Gastrocnemius medialis (tissue), 4 donors: Measurements from ENCODE around the gene NAA60. TPM values are rescaled to one million over a fixed set of nuclear protein-coding genes. Genes with fewer than 3 reads are reported as not detected.

Experiments
- ATAC-seq, 2 donors: fragments of 150-250 bp; one replicate each; pipeline ENCODE4 v1.9.1; 2016
- DNase-seq, 2 donors: peaks; one replicate each; pipeline ENCODE4 v3.0.0-alpha.2; 2019
- H3K27ac ChIP-seq, 4 donors: fragments of 200-600 bp; sonication (generic); 1 replicate in 1 of 4; 2 replicates in 3 of 4; pipeline ENCODE4 v1.5.1; 2016 to 2018; ENCODE audit warnings: mild to moderate bottlenecking in 2 of 4, moderate library complexity in 1 of 4
- H3K27me3 ChIP-seq, 3 donors: fragments of 200-600 bp; sonication (generic) in 2 of 3; 1 replicate in 1 of 3; 2 replicates in 2 of 3; pipeline versions ENCODE4 v1.5.1 to v1.6.0; 2016 to 2019; ENCODE audit warnings: mild to moderate bottlenecking in 1 of 3, moderate library complexity in 1 of 3
- H3K36me3 ChIP-seq, 2 donors: fragments of 200-600 bp; sonication (generic) in 1 of 2; one replicate each; pipeline ENCODE4 v1.5.1; 2017 to 2018
- H3K4me1 ChIP-seq, 2 donors: fragments of 200-600 bp; sonication (generic) in 1 of 2; one replicate each; pipeline ENCODE4 v1.5.1; 2016 to 2017; ENCODE audit warnings: mild to moderate bottlenecking in 2 of 2
- H3K4me3 ChIP-seq, 4 donors: fragments of 200-600 bp; sonication (generic) in 3 of 4; 1 replicate in 1 of 4; 2 replicates in 3 of 4; pipeline ENCODE4 v1.5.1; 2016 to 2019; ENCODE audit warnings: mild to moderate bottlenecking in 2 of 4
- H3K9me3 ChIP-seq, 3 donors: fragments of 200-600 bp; sonication (generic) in 2 of 3; 1 replicate in 1 of 3; 2 replicates in 2 of 3; pipeline ENCODE4 v1.5.1; 2016 to 2019
- CTCF ChIP-seq, 5 experiments: fragments of 450-650 bp in 3 of 5; fragments of 200-600 bp in 2 of 5; sonication (generic) in 2 of 5; IDR thresholded peaks in 4 of 5; conservative IDR thresholded peaks in 1 of 5; 1 replicate in 4 of 5; 2 replicates in 1 of 5; pipeline ENCODE4 v1.5.1; 2016 to 2019; ENCODE audit warnings: antibody characterized with exemption in 5 of 5, mild to moderate bottlenecking in 3 of 5, moderate library complexity in 3 of 5
- POLR2A ChIP-seq, 2 donors: fragments of 450-650 bp; IDR thresholded peaks; one replicate each; pipeline ENCODE4 v1.6.1; 2017; ENCODE audit warnings: antibody characterized with exemption in 2 of 2, mild to moderate bottlenecking in 2 of 2, moderate library complexity in 2 of 2
- in situ Hi-C, 4 donors: fragments of 200-750 bp; cut with MboI; loops; one replicate each; pipeline versions ENCODE4 v1.15.0 to v1.8.0; 2017; ENCODE audit warnings: low sequenced_read_pairs in 4 of 4
- intact Hi-C: fragments of 100-400 bp; cut with DNase I; formaldehyde crosslinking; loops from one replicate; pipeline ENCODE4 v1.15.1; 2023; ENCODE audit warnings: low total_unique reads
- total RNA-seq, 4 donors: library from RNA; depleted of rRNA; stranded (reverse); fragments of >200 nt; gene quantifications; one replicate each; pipeline versions ENCODE4 v1.1.0 to v1.2.3, GENCODE V29; 2016

The NAA60 gene
- total RNA-seq, 4 donors from 2014 or later = 14.2 to 16.7 (median 15.4) TPM

DNA sequence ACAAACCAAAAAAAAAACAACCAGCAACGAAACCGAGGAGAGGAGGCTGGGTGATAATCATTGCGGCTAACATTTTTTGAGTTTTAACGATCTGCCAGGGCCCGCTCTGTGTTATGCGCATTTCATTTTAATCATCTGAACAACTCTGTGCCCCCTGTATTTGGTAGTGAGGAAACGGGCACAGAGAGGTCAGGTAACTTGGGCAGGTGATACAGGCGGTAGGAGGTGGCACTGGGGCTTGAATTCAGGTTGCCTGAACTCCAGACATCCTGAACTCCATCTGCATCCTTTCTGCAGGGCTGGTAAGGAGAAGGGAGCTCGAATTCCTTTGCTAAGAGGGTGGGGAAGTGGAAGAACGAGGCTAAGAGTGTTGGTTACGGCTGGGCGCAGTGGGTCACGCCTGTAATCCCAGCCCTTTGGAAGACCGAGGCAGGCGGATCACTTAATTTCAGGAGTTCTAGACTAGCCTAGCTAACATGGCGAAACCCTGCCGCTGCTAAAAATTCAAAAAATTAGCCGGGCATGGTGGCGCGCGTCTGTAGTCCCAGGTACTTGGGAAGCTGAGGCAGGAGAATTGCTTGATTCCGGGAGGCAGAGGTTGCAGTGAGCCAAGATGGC, 58.4 kb downstream of the NAA60 start:
- ATAC-seq (no peak), DNase-seq (no peak)
- Histone ChIP-seq H3K9me3 (no peaks in the 10 kb centered on the region), H3K27me3 (no peaks in the 10 kb centered on the region), H3K4me1 (peaks cover 6 to 15% of the 10 kb centered on the region in 2 donors), H3K36me3 (peaks cover 0 to 12% of the 10 kb centered on the region in 2 donors), H3K4me3 (peak overlapping the region; percentile 89 to 92 (median 91)), H3K27ac (no peak overlapping the region)
- intact Hi-C loops (loop anchor here (1.0 to 10.0 kb wide), 5 partner anchors 45 to 347 kb away; partner anchors contain the start of genes OR1F1, ZNF200 and ZNF263), in situ Hi-C loops (loop anchor here in 1 of 4 donors (25.0 kb wide), 1 partner anchor 385 kb away; the partner anchor contains the start of gene CREBBP)
- TF ChIP-seq CTCF (IDR thresholded peaks at IDR 0.05 in 4 of 5, conservative IDR thresholded peaks at IDR 0.05 in 1 of 5) (no peak), POLR2A (IDR thresholded peaks at IDR 0.05) (no peak)

DNA sequence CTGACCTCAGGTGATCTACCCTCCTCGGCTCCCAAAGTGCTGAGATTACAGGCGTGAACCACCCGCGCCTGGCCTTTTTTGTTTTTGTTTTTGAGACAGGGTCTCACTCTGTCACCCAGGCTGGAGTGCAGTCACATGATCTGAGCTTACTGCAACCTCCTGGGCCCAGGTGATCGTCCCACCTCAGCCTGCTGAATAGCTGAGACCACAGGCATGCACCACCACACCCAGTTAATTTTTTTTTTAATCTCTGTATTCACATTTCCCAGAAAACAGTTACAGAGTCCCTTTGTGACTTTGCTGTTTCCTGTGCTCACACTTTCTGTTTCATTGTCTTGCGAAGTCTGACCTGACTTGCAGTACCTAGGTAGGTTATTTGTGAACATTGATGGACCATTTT, 60.0 kb downstream of the NAA60 start:
- ATAC-seq = no peak
- Histone ChIP-seq H3K9me3 (no peaks in the 10 kb centered on the region), H3K4me1 (peaks cover 6 to 15% of the 10 kb centered on the region in 2 donors), H3K36me3 (peaks cover 0 to 20% of the 10 kb centered on the region in 2 donors), H3K4me3 (no peak overlapping the region), H3K27ac (no peak overlapping the region), H3K27me3 (no peaks in the 10 kb centered on the region)
- intact Hi-C loops (loop anchor here (5.0 to 10.0 kb wide), 3 partner anchors 266 to 349 kb away; partner anchors contain the start of genes OR1F1 and ZNF200), in situ Hi-C loops (loop anchor here in 1 of 4 donors (25.0 kb wide), 1 partner anchor 384 kb away; the partner anchor contains the start of gene CREBBP)
- no peak for DNase-seq
- TF ChIP-seq CTCF (IDR thresholded peaks at IDR 0.05 in 4 of 5, conservative IDR thresholded peaks at IDR 0.05 in 1 of 5) = no peak
- no peak for TF ChIP-seq POLR2A (IDR thresholded peaks at IDR 0.05)

GRCh38 chr16:3508736-3509135, 65.3 kb downstream of the NAA60 start:
- in situ Hi-C loops = loop anchor here in 1 of 4 donors (25.0 kb wide), 1 partner anchor 379 kb away; the partner anchor contains the start of gene CREBBP
- DNase-seq (no peak), ATAC-seq (no peak)
- H3K27me3 ChIP-seq = no peaks in the 10 kb centered on the region
- H3K9me3 ChIP-seq = no peaks in the 10 kb centered on the region
- no peak overlapping the region for H3K27ac ChIP-seq
- intact Hi-C loops = loop anchor here (10.0 kb wide), 2 partner anchors 324 to 354 kb away; partner anchors contain the start of gene OR1F1
- H3K36me3 ChIP-seq = peaks cover 0 to 65% of the 10 kb centered on the region in 2 donors
- no peak overlapping the region for H3K4me3 ChIP-seq
- H3K4me1 ChIP-seq = no peaks in the 10 kb centered on the region
- no peak for TF ChIP-seq POLR2A (IDR thresholded peaks at IDR 0.05)
- no peak for TF ChIP-seq CTCF (IDR thresholded peaks at IDR 0.05 in 4 of 5, conservative IDR thresholded peaks at IDR 0.05 in 1 of 5)

DNA sequence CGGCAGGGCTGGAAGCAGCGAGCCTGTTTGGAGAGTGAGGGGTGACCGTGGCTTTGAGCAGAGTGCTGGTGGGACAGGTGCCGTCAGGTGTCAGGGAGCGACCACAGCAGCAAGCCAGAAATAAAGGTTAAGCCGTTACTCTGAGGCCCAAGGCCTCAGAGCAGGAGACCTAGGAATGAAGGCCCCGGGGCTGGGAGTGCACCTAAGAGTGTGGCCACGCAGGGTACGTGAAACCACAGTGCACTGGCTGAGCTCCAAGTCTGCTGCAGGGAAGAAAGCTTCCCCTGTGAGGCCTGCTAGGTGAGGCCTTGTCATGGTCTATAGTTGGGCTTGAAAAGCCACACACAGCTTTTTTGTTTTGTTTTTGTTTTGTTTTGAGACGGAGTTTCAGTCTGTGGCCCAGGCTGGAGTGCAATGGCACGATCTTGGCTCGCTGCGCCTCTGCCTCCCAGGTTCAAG, 66.0 kb downstream of the NAA60 start:
- H3K4me1 ChIP-seq = no peaks in the 10 kb centered on the region
- no peak for DNase-seq
- H3K27me3 ChIP-seq = no peaks in the 10 kb centered on the region
- no peak overlapping the region for H3K27ac ChIP-seq
- intact Hi-C loops (loop anchor here (10.0 kb wide), 2 partner anchors 325 to 355 kb away; partner anchors contain the start of gene OR1F1), in situ Hi-C loops (loop anchor here in 1 of 4 donors (25.0 kb wide), 1 partner anchor 378 kb away; the partner anchor contains the start of gene CREBBP)
- no peaks in the 10 kb centered on the region for H3K9me3 ChIP-seq
- peaks cover 0 to 73% of the 10 kb centered on the region in 2 donors for H3K36me3 ChIP-seq
- TF ChIP-seq CTCF (IDR thresholded peaks at IDR 0.05 in 4 of 5, conservative IDR thresholded peaks at IDR 0.05 in 1 of 5) = no peak
- TF ChIP-seq POLR2A (IDR thresholded peaks at IDR 0.05) = no peak
- ATAC-seq = no peak
- no peak overlapping the region for H3K4me3 ChIP-seq
